IPS-11a (cell line): ENCODE data around the gene GNG4.
A peak's percentile ranks its signal among the peaks of the same experiment; 100 is the strongest.
"Not testable (repeated sequence)": the region's sequence is repeated elsewhere in the genome, so short reads cannot be mapped to it uniquely, and the experiment has no call there.

Source experiments
- H3K4me3 ChIP-seq: one replicate; pipeline ENCODE4 v1.5.1; 2013; ENCODE audit warnings: low read depth, low read length, control low read depth

GNG4 gene

GRCh38 chr1:235546369-235547155 is 103.0 kb downstream of the GNG4 start:
- not testable (repeated sequence) for H3K4me3 ChIP-seq

- H3K4me3 ChIP-seq: no peak overlapping the region
These were observed 104.2 kb downstream of the GNG4 start for GRCh38 chr1:235545292-235545930.

GRCh38 chr1:235542845-235543244 is 106.7 kb downstream of the GNG4 start:
- not testable (repeated sequence) for H3K4me3 ChIP-seq

GRCh38 chr1:235533476-235534168 is 116.0 kb downstream of the GNG4 start:
- no peak overlapping the region for H3K4me3 ChIP-seq

- no peak overlapping the region for H3K4me3 ChIP-seq
These were observed 117.2 kb downstream of the GNG4 start for GRCh38 chr1:235532360-235532759.

GRCh38 chr1:235527196-235527814 is 122.3 kb downstream of the GNG4 start:
- no peak overlapping the region for H3K4me3 ChIP-seq

GRCh38 chr1:235525314-235525713 is 124.3 kb downstream of the GNG4 start:
- no peak overlapping the region for H3K4me3 ChIP-seq

GRCh38 chr1:235516862-235517446 is 132.6 kb downstream of the GNG4 start:
- no peak overlapping the region for H3K4me3 ChIP-seq

- no peak overlapping the region for H3K4me3 ChIP-seq
These were observed 133.6 kb downstream of the GNG4 start for GRCh38 chr1:235515844-235516512.

GRCh38 chr1:235513495-235514366 is 135.9 kb downstream of the GNG4 start:
- H3K4me3 ChIP-seq: no peak overlapping the region

- no peak overlapping the region for H3K4me3 ChIP-seq
These were observed 137.9 kb downstream of the GNG4 start for GRCh38 chr1:235511470-235512240.

GRCh38 chr1:235510823-235511222 is 138.8 kb downstream of the GNG4 start:
- no peak overlapping the region for H3K4me3 ChIP-seq

GRCh38 chr1:235507623-235508022 is 142.0 kb downstream of the GNG4 start:
- H3K4me3 ChIP-seq: no peak overlapping the region

- peak overlapping the region; percentile 91 for H3K4me3 ChIP-seq
These were observed 144.9 kb downstream of the GNG4 start for GRCh38 chr1:235504494-235505222.

GRCh38 chr1:235504122-235504493 is 145.5 kb downstream of the GNG4 start, which contains the start of gene B3GALNT2:
B3GALNT2 (minus strand) TSS chr1:235504452; CDS start chr1:235504252, 200 bp downstream.
- H3K4me3 ChIP-seq: peak within 1 kb of the TSS; percentile 91

GRCh38 chr1:235503403-235504121 is 146.0 kb downstream of the GNG4 start:
- H3K4me3 ChIP-seq: peak overlapping the region; percentile 91

- peak overlapping the region; percentile 91 for H3K4me3 ChIP-seq
These were observed 146.8 kb downstream of the GNG4 start for GRCh38 chr1:235502601-235503402.
